Memory B cell (primary cell): ENCODE data around the gene C1QTNF1.
A peak's percentile ranks its signal among the peaks of the same experiment; 100 is the strongest.
"Not testable (repeated sequence)": the region's sequence is repeated elsewhere in the genome, so short reads cannot be mapped to it uniquely, and the experiment has no call there.

Experiments used
- ATAC-seq: fragments of 150-1000 bp; cut with Tn5 transposase; 2 replicates; pipeline ENCODE4 v1.10.0; 2021; ENCODE audit warnings: low read depth, mild to moderate bottlenecking, moderate library complexity
- DNase-seq, 2 donors: peaks; one replicate each; pipeline ENCODE4 v3.0.0; 2022; ENCODE audit warnings: low spot score in 2 of 2
- H3K27ac Mint-ChIP-seq: one replicate; pipeline ENCODE4 v1.8.0; 2022; ENCODE audit warnings: mild to moderate bottlenecking, moderate library complexity, mixed read lengths
- H3K27me3 Mint-ChIP-seq: one replicate; pipeline ENCODE4 v1.8.0; 2022; ENCODE audit warnings: mixed read lengths
- H3K36me3 Mint-ChIP-seq: one replicate; pipeline ENCODE4 v1.8.0; 2022; ENCODE audit warnings: mild to moderate bottlenecking, mixed read lengths
- H3K4me1 Mint-ChIP-seq: one replicate; pipeline ENCODE4 v1.8.0; 2022; ENCODE audit warnings: mixed read lengths
- H3K4me3 Mint-ChIP-seq: one replicate; pipeline ENCODE4 v1.8.0; 2022; ENCODE audit warnings: mild to moderate bottlenecking, moderate library complexity, mixed read lengths
- H3K9me3 Mint-ChIP-seq: one replicate; pipeline ENCODE4 v1.8.0; 2022; ENCODE audit warnings: mixed read lengths

The C1QTNF1 gene

DNA sequence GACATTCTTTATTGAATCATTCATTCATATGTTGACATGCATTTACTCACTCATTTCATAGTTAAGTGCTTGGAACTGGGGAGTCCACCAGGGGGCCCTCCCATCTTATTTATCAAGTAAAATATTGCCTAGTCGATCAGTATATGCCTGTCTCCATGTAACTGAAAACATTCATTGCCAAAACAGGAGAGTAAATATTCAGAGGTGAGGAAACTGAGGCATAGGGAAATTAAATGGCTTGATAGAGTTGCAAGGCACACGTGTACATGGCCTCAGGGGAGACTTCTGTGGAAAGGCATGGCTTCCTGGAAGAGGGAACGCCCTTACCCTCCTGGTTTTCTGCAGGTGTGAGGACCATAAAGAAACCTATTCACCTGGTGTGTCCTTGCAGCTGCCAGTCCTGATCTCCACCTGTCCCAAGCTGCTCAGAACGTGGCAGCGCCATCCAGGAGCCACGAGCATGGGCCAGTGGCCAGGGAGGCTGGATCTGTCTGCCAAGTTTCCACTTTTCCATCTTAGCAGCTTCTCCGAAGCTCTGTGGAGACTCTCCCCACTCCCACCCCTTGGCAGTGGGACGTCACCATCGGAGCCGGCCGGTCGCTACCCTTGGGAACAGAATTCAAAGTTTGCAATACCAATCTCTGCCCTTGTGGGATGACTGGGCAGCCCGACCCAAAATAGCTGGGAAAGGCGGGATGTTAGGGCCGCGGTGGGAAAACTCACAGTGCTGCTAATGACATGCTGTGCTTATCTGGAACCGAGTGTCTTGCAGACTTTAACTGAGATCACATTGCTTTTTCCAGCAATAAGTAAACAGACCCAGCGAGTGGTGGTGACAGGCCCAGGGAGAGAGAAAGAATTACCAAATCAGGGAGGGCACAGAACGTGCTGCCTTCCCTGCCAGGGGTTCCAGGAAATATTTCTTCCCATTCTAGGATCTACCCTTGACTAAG, 4.1 kb upstream of the C1QTNF1 start:
- ATAC-seq = peak; percentile 58

GRCh38 chr17:79020631-79021301, 3.2 kb upstream of the C1QTNF1 start:
- Mint-ChIP-seq H3K4me1 (peaks cover 3% of the 10 kb centered on the region), H3K36me3 (peaks cover 1% of the 10 kb centered on the region), H3K27me3 (peaks cover 14% of the 10 kb centered on the region), H3K27ac (no peak overlapping the region), H3K4me3 (no peak overlapping the region), H3K9me3 (no peaks in the 10 kb centered on the region)
- no peak for DNase-seq
- no peak for ATAC-seq

More for the DNA sequence above, 4.1 kb upstream of the C1QTNF1 start:
- no peak for DNase-seq
- H3K27ac Mint-ChIP-seq = no peak overlapping the region
- H3K9me3 Mint-ChIP-seq = no peaks in the 10 kb centered on the region
- peaks cover 3% of the 10 kb centered on the region for H3K4me1 Mint-ChIP-seq
- H3K36me3 Mint-ChIP-seq = peaks cover 1% of the 10 kb centered on the region
- H3K27me3 Mint-ChIP-seq = peaks cover 14% of the 10 kb centered on the region
- no peak overlapping the region for H3K4me3 Mint-ChIP-seq

DNA sequence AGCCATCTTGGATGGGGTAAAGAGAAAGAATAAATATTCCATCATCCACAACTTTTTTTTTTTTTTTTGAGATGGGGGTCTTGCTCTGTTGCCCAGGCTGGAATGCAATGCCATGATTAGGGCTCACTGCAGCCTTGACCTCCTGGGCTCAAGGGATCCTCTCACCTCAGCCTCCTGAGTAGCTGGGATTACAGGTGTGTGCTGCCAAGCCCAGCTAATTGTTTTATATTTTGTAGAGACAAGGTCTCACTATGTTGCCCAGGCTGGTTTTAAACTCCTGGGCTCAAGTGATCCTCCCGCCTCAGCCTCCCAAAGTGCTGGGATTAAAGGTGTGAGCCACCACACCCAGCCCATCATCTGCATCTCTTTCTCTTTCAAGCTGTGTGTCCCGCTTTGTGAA, 2.0 kb upstream of the C1QTNF1 start:
- H3K27me3 Mint-ChIP-seq = peaks cover 19% of the 10 kb centered on the region
- H3K4me1 Mint-ChIP-seq, DNase-seq, H3K36me3 Mint-ChIP-seq, H3K27ac Mint-ChIP-seq, H3K9me3 Mint-ChIP-seq, ATAC-seq, H3K4me3 Mint-ChIP-seq: not testable (repeated sequence)

DNA sequence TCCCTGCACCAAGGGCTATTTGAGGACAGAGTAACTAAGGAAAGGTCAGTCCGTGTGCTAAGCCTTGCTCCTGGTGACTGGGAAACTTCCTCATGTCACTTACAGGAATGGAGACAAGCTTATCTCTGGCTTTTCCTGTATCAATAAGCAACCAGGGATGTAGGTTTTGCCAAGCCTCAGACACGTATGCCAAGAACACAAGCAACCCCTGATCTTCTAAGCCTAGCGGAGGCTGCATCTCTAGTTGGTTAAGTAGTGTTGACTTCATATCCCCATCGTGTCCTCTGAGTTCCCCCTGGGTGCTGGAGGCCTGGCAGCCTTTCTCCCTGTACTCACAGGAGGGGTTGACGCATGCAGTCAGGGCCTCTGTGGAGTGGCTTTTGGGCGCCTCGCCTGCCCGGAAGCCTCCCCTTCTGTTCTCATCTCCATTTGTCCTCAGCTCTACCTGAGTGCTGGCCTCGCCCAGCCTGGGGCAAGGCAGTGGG, 1.4 kb upstream of the C1QTNF1 start:
- Mint-ChIP-seq H3K4me3 (no peak overlapping the region), H3K9me3 (no peaks in the 10 kb centered on the region), H3K36me3 (no peaks in the 10 kb centered on the region), H3K27me3 (peaks cover 19% of the 10 kb centered on the region), H3K27ac (no peak overlapping the region), H3K4me1 (peaks cover 3% of the 10 kb centered on the region)
- DNase-seq (no peak), ATAC-seq (no peak)

DNA sequence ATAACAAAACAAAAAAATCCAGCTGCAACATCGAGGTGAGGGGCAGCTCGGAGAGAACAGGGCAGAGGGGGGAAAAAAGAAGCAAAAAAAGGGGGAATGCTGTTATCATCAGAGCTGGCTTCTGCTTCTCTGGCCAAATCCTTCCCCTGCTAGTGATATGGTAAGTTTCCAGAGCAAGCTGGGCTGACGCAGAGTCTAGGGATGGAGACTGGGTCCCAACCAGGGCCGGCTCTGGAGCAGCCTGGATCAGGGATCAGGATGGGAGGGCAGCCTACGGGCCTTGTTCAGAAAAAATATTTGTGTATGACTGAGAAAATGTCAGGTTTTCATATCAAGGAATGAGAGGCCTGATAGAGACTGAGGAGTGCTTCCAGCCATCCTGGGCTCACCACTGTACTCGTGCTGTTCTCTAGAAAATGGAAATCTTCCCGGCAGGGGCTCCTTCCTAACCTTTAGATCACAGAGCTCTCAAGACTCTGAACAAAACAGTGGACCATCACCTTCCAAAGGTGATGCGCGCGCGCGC, 726 bp upstream of the C1QTNF1 start:
- Mint-ChIP-seq H3K27me3 (peaks cover 19% of the 10 kb centered on the region), H3K27ac (no peak overlapping the region), H3K9me3 (no peaks in the 10 kb centered on the region), H3K36me3 (no peaks in the 10 kb centered on the region), H3K4me1 (peaks cover 3% of the 10 kb centered on the region), H3K4me3 (peak overlapping the region; percentile 60)
- DNase-seq (no peak), ATAC-seq (no peak)

DNA sequence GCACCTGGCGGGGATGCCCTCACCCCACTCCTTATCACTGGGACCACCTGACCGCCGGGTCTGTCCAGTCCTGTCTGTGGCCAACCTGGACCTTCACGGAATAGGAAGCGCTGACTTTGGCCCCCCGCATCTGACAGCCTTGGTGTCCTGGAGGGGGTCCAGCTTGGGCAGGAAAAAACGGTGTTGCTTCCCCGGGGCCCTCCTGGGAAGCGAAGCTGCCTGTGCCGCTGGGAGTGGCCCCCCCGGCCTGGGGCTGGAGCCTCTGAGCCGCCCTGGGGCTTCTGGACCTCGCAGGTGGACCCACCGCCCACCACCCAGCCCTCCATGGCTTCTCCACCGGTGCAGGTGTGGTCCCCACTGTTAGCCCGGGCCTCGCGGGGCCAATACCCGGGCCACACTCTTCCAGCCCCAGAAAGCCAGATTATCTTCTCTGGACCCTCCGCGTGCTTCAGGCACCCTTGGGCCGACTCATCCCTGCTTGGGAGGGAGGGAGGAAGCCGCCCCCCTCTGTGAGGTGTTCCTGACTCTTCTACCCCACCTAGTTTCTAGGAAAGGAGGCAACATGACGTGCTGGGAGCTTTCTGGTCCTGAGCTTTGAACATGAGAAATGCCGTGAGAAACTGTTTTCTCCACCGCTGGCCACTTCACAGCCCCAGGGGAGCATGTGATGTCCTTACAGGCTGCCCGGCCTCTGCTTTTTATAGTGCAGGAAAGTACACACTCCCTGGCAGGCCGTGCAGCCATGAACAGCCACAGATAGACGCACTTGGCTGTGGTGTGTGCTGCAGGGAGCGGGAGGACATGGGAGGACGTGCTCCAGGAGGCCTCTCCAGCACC, 1.1 kb downstream of the C1QTNF1 start:
- Mint-ChIP-seq H3K4me1 (peaks cover 3% of the 10 kb centered on the region), H3K27me3 (peaks cover 21% of the 10 kb centered on the region), H3K9me3 (no peaks in the 10 kb centered on the region), H3K36me3 (no peaks in the 10 kb centered on the region), H3K27ac (no peak overlapping the region), H3K4me3 (peak overlapping the region; percentile 83)
- ATAC-seq = no peak
- no peak for DNase-seq

GRCh38 chr17:79026376-79027273, 2.7 kb downstream of the C1QTNF1 start:
- Mint-ChIP-seq H3K4me1 (peaks cover 3% of the 10 kb centered on the region), H3K9me3 (no peaks in the 10 kb centered on the region), H3K27me3 (peaks cover 24% of the 10 kb centered on the region), H3K36me3 (no peaks in the 10 kb centered on the region), H3K27ac (no peak overlapping the region), H3K4me3 (no peak overlapping the region)
- DNase-seq (no peak), ATAC-seq (no peak)

DNA sequence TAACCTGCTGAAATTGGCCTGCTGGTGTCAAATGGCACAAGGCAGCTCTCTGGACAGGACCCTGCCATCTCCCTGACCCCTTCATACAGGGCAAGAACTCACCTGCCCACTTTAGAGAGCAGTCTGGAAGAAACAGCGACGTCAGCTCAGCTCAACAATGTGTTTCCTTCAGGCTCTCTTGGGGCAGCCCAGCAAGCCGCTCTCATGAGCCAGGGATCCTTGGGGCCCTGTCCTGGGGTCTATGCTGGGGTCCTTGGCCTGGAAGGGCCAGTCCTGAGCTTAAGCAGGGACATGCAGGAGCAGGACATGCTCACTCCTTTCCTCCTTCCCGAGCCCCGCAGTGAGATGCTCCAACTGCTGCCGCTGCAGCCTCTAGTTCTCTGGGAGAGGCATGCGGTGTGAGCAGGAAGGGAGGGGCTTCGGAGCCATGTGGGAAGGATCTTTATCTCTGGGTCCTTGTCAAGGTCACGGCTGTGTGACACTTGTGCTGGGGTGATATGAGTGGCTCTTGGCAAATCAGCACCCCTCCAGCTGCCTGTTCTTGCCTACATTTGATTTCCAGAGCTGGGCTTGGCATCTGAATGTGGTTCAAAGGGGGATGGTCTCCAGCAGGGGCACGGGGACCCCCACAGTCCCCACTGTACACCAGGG, 3.4 kb downstream of the C1QTNF1 start:
- DNase-seq = no peak
- Mint-ChIP-seq H3K4me1 (peaks cover 3% of the 10 kb centered on the region), H3K27me3 (peaks cover 30% of the 10 kb centered on the region), H3K36me3 (peaks cover 1% of the 10 kb centered on the region), H3K4me3 (no peak overlapping the region), H3K27ac (no peak overlapping the region), H3K9me3 (no peaks in the 10 kb centered on the region)
- no peak for ATAC-seq

- no peaks in the 10 kb centered on the region for H3K9me3 Mint-ChIP-seq
- ATAC-seq = no peak
- no peak overlapping the region for H3K27ac Mint-ChIP-seq
- no peak for DNase-seq
- H3K4me3 Mint-ChIP-seq = no peak overlapping the region
- H3K4me1 Mint-ChIP-seq = peaks cover 3% of the 10 kb centered on the region
- H3K36me3 Mint-ChIP-seq = peaks cover 1% of the 10 kb centered on the region
- peaks cover 28% of the 10 kb centered on the region for H3K27me3 Mint-ChIP-seq
Observed at GRCh38 chr17:79027925-79028491, 4.0 kb downstream of the C1QTNF1 start.

- Mint-ChIP-seq H3K27me3 (peaks cover 32% of the 10 kb centered on the region), H3K36me3 (peaks cover 1% of the 10 kb centered on the region), H3K27ac (no peak overlapping the region), H3K4me3 (no peak overlapping the region), H3K9me3 (no peaks in the 10 kb centered on the region), H3K4me1 (peaks cover 3% of the 10 kb centered on the region)
- no peak for DNase-seq
- ATAC-seq = no peak
Observed at GRCh38 chr17:79028496-79029326, 4.7 kb downstream of the C1QTNF1 start.

DNA sequence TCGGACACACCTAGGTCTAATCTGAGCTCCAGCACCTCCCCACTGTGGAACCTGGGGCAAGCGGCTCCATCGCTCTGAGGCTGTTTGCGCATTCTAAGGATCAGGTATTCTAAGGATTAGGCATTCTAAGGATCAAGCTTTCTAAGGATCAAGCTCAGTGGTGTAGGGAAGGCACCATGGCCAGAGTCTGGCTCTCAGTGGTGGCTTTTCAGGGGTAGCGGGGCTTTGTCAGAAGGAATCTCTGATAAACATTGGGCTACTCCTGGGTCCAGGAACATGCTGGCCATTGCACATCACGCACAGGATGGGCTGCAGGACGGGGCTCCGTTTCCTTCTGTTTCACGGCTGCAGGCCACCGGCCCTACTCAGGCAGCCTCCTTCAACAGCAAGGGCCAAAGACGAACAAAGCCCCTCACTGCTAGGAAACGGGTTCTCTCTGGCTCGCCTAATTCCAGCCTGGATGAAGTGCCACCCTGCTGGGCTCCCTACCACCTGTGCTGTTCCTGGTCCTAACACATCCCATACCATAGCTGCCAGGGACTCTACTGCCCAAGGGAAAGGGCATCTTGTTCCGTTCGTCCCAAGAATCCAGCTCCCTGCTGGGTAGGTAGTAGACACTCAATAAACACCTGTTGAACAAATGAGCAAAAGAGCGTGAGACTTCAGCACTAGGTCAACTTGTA, 5.5 kb downstream of the C1QTNF1 start:
- no peaks in the 10 kb centered on the region for H3K9me3 Mint-ChIP-seq
- H3K4me3 Mint-ChIP-seq = no peak overlapping the region
- DNase-seq (no peak), ATAC-seq (no peak)
- H3K27me3 Mint-ChIP-seq = peaks cover 29% of the 10 kb centered on the region
- peaks cover 1% of the 10 kb centered on the region for H3K36me3 Mint-ChIP-seq
- H3K27ac Mint-ChIP-seq = no peak overlapping the region
- H3K4me1 Mint-ChIP-seq = no peaks in the 10 kb centered on the region
